NB4 (cell line): Measurements from ENCODE around the gene SLC7A7.

Source experiments
- MYC ChIP-seq: IDR thresholded peaks from 2 replicates; pipeline ENCODE4 v1.6.1; 2011; ENCODE audit warnings: low read depth, low read length
- POLR2A ChIP-seq: IDR thresholded peaks from 2 replicates; pipeline ENCODE4 v1.6.1; 2011; ENCODE audit warnings: mild to moderate bottlenecking; ENCODE audit not compliant: insufficient read length; ENCODE audit errors: extremely low read depth

DNA sequence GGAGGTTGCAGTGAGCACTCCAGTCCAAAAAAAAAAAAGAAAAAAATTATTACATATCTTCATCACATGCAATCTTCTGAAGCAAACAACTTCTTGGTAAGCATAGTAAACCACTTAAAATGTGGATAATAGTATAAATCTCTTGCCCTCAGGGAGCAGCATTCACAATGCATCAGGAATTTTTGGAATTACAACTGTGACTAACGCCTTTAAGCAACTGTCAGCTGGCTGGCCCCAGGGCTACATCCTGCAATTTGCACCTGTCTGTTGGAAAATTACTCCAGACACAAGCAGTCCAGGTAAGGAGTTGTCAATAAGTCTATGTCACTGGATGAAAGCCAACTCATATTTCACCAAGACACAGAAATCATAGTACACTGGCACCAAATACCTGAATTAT, 5.5 kb upstream of the SLC7A7 start:
- TF ChIP-seq MYC (no peak), POLR2A (no peak)
